Amygdala (tissue), 56 donors: ENCODE measurements around the gene SLC17A5.
"Not testable (repeated sequence)": the region's sequence is repeated elsewhere in the genome, so short reads cannot be mapped to it uniquely, and the experiment has no call there.

Source experiments
- DNase-seq, 56 donors: peaks; one replicate each; lab custom pipeline; 2025; lab: John Stamatoyannopoulos, UW

SLC17A5 gene

GRCh38 chr6:73571218-73572181 lies 82.3 kb downstream of the SLC17A5 start:
- not testable (repeated sequence) for DNase-seq

DNA sequence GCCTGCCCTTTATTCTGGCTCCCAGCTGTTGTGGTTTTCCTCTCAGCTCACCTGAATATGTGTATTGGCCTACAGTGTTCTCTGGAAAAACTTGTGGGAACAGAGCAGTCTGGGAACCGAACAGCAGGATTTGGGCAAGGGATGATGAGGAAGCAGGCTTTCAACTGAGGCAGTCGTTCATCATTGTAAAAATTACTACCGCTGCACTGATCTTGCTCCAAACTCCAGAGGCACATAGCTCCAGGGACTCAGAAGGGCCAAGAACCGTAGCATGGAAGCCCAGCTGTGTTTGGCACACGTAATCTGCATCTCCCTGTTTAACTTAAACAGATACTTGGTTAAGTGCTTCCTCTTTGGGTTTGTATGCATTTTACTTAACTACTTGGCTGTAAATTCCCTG lies 84.7 kb downstream of the SLC17A5 start:
- DNase-seq, result no peak

DNA sequence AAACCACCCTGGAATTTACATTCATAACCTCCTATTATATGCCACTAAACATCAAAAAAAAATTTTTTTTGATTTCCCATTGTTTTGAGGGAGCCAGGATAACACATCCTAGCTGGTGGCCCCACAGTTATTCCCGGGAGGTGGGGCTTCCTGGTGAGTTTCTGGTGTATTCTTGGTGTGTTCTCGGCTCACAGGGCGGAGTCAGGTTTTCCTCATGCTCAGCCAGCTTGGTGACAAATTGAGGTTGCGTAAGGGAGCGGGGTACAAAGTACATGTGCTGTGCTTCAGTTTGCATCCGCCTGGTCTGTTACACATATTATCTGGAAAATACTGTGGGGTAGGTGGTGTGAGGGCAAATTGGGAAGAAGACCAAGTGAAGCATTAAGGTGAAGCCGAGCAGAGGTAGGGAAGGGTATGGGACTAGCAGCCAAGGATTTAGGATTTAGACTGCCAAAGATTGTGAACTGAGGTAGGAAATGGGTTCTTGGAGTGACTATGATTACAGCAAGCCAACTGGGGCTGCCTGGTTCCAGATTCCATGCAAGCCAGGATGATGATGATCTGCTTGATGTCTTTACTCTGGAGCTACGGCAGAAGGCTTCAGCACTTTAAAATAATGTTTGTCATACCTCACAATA lies 86.7 kb downstream of the SLC17A5 start:
- DNase-seq, result no peak

DNA sequence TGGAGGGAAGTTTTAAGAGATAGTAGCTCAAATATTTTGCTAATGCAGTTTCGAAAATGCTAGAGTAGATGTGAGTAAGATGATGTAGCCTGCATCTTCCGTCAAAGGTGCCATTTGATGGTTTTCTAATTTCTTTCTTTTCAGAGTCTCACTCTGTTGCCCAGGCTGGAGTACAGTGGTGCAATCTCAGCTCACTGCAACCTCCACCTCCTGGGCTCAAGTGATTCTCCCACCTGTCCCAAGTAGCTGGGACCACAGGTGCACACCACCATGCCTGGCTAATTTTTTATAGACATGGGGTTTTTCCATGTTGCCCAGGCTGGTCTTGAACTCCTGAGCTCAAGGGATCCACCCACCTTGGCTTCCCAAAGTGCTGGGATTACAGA lies 87.3 kb downstream of the SLC17A5 start:
- DNase-seq, result not testable (repeated sequence)

- DNase-seq, result no peak
Observed at GRCh38 chr6:73565767-73566485, 87.9 kb downstream of the SLC17A5 start.

- DNase-seq, result no peak
Observed at GRCh38 chr6:73564578-73565345, 89.0 kb downstream of the SLC17A5 start.

DNA sequence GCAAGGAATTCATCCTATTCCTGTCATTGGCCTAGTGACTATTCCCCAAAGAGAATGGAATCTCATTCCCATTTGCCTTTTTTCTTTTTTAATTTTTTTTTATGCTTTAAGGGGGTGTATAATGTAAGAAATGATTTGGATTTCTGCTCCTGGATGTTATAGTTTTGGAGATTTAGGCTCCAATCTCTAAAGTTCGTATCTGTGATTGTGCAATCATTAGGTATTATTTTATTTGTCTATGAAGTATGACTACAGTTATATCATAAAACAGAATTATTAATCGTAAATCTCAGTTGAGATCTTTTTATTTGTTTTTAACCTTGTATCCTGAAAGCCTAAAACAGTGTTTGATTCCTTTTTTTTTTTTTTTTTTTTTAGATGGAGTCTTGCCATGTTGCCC lies 91.2 kb downstream of the SLC17A5 start:
- no peak for DNase-seq

DNA sequence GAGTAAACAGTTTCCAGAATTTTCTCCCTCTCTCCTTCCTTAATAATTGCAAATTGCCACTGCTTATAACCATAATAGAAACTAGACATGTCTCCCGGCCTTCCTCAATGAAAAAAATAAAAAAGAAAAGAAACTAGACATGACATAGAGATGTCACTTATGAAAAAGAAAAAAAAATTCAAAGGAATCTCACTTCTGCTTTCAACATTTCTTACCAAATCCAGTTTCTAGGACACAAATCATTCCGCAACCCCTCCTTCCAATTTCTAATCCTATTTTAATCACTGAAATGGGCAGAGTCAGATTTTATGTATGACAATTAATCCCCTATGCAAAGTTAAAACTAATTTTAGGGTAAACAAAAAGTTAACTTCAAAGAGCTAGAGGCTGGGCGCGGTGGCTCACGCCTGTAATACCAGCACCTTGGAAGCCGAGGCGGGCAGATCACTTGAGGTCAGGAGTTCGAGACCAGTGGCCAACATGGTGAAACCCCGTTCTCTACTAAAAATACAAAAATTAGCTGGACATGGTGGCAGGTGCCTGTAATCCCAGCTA lies 92.9 kb downstream of the SLC17A5 start:
- DNase-seq, result no peak

DNA sequence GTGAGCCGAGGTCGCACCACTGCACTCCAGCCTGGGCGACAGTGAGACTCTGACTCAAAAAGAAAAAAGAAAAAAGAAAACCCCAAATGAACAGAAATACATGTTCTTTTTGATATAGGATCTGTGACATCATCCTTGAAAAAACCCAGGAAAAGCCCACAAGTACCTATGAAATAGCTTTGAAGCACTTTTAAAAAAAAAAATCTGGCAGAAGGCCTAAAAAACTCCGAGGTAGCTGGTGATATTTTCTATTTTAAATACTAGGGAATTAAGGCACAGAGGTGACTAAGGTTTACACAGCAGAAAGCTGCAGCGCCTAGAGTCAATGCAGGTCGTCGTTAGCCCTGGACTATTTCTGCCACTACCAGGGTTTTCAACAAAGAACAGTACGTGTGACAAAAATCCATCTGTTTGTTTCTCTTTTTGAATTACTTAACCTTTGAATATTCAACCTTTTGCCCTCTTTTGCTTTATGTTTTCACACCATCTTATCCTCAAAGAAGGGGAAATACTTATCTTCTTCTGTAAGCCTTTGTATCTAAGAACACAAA lies 93.5 kb downstream of the SLC17A5 start:
- DNase-seq, result no peak

GRCh38 chr6:73559399-73559794 lies 94.4 kb downstream of the SLC17A5 start:
- DNase-seq, result not testable (repeated sequence)

- no peak for DNase-seq
Observed at GRCh38 chr6:73558624-73559398, 95.0 kb downstream of the SLC17A5 start.

- DNase-seq, result peak in 3 of 56 donors; percentile 5 to 6 (median 5)
Observed at GRCh38 chr6:73556836-73557235, 97.0 kb downstream of the SLC17A5 start.

DNA sequence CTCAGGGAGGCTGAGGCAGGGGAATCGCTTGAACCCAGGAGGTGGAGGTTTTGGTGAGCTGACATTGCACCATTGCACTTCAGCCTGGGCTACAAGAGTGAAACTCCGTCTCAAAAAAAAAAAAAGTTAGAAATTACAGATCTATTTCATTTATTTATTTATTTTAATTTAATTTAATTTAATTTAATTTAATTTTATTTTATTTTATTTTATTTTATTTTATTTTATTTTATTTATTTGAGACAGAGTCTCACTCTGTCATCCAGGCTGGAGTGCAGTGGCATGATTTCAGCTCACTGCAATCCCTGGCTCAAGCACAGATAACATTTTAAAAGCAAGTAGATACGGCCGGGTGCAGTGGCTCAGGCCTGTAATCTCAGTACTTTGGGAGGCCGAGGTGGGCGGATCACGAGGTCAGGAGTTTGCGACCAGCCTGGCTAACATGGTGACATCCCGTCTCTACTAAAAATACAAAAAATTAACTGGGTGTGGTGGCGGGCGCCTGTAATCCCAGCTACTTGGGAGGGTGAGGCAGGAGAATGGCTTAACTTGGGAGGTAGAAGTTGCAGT lies 98.3 kb downstream of the SLC17A5 start:
- not testable (repeated sequence) for DNase-seq

- not testable (repeated sequence) for DNase-seq
Observed at GRCh38 chr6:73551115-73551514, 102.7 kb downstream of the SLC17A5 start.

GRCh38 chr6:73548458-73549446 lies 105.0 kb downstream of the SLC17A5 start:
- DNase-seq, result no peak

GRCh38 chr6:73547036-73547435 lies 106.8 kb downstream of the SLC17A5 start:
- no peak for DNase-seq
